Measurements from ENCODE around the gene NR2F1-AS1.

NR2F1-AS1 gene

DNA sequence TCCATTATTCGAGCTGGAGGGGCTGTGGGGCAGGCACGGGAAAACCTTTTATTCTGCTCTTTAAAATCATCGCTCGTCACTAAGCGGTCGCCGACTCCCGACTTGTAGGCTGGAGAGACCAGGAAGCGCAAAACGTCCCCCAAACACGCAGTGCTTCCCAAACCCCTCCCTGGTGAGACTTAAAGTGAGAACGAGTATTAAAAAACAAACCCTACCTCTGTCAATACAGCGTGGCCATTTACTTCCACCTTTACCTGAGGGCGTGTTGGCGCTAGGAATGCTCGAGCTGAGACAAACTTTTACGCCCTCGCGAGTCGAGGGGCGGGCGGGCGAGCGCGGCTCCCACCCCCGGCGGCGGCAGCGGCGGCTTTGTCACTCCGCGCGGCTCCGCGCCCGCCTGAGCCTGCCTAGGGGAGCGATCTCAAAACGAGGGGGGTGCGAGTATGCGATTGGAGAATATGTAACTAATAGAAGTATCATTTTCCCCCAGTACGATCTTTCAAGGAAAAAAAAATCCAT is at the start of gene NR2F1-AS1:
Gene NR2F1-AS1 (minus strand): TSS at position 293 of the 519 bp plus-strand sequence.
- no peak for DNase-seq (ENCODE audit: low read depth in 3 of 3)

- no peak for DNase-seq (ENCODE audit: low read depth in 3 of 3)
Observed at GRCh38 chr5:93626801-93627200, 45.8 kb upstream of the NR2F1-AS1 start.

DNA sequence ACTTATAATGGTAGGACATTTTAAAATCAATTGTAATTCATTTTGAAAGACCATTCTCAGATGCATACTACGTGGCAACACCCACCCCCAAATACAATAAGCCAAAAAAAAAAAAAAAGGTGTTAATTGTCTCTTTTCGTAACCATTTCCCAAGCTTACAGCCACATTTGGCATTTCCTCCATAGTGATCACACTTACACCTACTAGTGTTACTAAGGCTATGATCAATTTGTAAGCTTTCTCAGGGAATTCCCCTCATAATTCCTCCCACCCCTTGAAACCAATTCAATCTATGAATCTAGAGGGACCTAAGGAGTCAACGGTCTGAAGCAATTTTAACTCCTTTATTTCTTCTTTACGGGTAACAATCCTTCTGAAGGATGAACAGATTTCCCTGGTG is 42.1 kb upstream of the NR2F1-AS1 start:
- no peak for DNase-seq (ENCODE audit: low read depth in 3 of 3)

- DNase-seq (ENCODE audit: low read depth in 3 of 3): no peak
Observed at GRCh38 chr5:93622240-93622885, 41.3 kb upstream of the NR2F1-AS1 start.

DNA sequence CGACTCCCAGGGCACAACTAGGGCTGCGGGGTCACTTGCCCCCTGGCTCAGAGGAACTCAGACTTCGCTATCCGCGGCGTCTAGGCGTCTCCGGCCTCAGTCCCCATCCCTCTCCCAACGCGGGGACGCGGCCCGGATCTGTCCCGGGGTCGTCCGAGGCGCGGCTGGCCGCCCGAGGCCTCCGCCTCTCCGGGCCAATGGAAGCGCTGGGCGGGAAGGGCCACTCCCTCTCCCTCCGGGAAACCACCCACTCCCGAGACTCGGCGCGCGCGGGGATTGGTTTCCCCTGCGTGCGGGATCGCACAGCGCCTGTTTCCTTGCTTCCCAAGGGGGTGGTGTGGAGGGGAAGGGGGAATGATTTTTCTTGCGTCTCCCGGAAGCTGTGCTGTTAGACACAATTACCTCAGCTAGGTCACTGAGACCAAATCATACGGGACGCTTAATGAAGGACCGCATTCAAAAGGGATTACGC is 40.3 kb upstream of the NR2F1-AS1 start:
- DNase-seq (ENCODE audit: low read depth in 3 of 3): no peak

DNA sequence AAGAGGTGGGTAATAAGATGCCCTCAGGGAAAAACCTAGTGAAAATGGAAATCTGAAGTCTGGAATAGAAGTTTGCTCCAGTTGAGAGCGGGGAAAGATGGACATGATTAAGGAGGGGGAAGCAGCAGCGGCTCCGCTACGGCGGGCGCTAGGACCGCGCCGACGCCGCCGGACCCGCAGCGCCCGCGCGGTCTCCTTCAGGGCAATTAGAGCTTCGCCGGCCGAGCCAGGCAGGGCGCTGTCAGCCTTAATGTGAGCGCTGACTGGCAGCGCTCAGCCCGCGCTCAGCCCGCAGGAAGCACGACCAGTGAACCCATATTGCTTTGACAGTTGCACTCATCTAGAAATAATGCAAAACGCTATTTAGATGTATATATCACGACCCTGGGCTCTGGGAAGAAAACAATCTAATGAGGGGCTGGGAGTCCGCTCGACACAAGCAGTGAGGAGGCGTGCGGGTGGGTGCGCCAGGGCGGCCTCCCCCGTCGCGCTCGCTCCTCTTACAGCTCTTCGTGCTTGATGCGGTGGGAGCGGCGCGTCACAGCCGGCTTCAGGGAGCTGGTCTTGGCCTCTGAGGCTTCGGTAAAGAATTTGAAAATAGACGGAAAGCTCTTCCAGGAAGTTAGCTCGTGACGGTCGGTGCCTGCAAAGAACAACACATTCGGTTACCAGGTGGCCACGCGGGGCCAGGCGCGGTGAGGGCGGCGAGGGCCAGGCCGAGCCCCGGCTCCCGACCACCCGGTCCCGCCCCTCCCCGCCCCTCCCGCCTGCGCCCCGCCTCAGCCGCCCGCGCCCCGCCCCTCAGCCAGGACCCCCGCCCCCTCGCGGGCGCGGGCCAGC is 39.7 kb upstream of the NR2F1-AS1 start:
- DNase-seq (ENCODE audit: low read depth in 3 of 3): peak in 1 of 3 experiments; percentile 45

- no peak for DNase-seq (ENCODE audit: low read depth in 3 of 3)
Observed at GRCh38 chr5:93616538-93617174, 35.6 kb upstream of the NR2F1-AS1 start.

DNA sequence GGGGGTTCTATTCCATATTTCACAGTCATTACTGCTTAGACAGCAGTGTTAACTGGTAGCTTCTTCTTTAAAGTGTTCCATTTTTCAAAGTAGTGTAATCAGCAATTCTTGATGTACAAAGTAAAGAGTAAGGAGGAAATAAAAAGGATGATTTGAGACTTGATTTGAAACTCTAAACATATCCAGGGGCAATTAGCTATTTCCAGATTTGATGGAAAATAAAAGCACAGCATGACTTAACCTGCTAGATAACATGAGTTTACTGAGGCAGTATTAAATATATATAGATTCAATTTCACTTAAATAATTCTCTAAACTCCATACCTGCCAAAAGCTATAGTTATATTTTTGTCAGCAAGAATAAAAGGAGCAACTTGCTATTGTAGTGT is 31.8 kb upstream of the NR2F1-AS1 start:
- DNase-seq (ENCODE audit: low read depth in 3 of 3): no peak

DNA sequence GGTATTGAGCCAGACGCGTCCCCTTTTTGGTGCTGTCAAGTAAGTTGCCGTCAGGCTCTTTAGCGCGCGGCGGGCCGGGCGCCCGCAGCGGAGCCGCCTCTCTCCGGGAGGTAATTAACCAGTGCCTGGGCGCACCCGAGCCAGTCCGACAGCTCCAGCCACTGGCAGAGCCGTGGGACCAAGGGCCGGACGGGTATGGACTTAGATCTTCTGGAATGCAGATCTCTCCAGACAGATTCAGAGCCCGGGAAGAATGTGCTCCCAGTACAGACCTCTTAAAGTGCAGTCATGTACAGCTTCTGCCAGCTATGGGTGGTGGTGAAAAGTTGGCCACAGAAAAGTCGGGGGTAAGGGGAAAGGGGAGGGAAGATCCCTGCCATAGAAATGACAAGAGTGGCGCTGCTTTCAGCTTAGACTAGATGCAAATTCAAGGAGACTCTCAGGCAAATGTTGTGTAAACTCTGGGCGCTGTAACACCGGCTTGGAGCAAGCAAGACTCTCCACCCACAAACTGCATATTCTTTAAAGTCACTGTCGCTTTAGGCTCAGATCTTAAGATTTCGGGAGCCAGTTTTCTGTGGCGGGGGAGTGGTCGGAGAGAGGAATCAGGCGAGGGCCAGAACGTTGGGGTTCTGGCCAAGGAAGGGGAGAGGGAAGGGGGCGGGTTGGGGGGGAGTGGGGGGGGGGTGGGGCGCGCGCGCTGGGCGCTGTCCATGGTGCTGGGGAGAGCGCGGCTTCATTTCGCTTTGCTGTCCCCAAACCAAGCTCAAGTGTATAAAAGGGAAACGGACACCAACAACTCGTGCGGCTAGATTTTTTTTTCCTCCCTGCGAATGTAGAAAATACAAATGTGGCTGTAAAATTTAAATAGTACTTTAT is 31.2 kb upstream of the NR2F1-AS1 start:
- no peak for DNase-seq (ENCODE audit: low read depth in 3 of 3)

DNA sequence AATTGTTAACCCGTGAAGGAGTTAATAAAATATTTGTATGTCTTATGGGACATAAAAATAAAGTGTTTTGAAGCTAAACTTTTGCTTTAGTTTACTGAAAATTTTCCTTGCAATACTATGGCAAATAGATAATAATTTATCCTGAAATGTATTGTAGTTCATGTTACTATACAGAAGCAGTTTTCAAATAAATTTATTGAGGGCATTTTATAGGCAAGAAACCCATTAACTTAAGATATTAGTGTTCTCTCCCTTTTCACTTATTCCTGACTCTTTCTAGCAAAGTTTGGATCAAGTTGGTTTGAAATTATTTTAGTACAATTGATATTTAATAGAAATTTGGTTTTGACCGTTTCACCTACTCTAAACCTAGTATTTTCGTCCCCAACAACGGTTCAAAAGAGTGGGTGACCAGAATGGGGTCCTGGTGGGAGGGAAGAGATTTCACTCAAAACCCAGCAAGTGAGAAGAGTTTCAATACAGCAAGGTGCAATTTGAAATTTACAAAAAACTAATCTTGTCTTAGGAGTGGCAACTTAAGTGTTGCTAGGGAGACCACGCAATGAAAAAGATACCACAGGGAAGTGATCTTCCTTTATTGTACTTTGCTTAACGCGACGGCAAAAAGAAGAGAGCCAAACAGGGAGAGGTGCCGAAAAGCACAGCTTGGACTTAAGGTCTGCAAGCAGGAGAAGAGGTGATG is 30.4 kb upstream of the NR2F1-AS1 start:
- no peak for DNase-seq (ENCODE audit: low read depth in 3 of 3)

GRCh38 chr5:93610581-93611272 is 29.7 kb upstream of the NR2F1-AS1 start:
- no peak for DNase-seq (ENCODE audit: low read depth in 3 of 3)

GRCh38 chr5:93609762-93610161 is 28.7 kb upstream of the NR2F1-AS1 start:
- DNase-seq (ENCODE audit: low read depth in 3 of 3): no peak

GRCh38 chr5:93608855-93609254 is 27.8 kb upstream of the NR2F1-AS1 start:
- no peak for DNase-seq (ENCODE audit: low read depth in 3 of 3)

DNA sequence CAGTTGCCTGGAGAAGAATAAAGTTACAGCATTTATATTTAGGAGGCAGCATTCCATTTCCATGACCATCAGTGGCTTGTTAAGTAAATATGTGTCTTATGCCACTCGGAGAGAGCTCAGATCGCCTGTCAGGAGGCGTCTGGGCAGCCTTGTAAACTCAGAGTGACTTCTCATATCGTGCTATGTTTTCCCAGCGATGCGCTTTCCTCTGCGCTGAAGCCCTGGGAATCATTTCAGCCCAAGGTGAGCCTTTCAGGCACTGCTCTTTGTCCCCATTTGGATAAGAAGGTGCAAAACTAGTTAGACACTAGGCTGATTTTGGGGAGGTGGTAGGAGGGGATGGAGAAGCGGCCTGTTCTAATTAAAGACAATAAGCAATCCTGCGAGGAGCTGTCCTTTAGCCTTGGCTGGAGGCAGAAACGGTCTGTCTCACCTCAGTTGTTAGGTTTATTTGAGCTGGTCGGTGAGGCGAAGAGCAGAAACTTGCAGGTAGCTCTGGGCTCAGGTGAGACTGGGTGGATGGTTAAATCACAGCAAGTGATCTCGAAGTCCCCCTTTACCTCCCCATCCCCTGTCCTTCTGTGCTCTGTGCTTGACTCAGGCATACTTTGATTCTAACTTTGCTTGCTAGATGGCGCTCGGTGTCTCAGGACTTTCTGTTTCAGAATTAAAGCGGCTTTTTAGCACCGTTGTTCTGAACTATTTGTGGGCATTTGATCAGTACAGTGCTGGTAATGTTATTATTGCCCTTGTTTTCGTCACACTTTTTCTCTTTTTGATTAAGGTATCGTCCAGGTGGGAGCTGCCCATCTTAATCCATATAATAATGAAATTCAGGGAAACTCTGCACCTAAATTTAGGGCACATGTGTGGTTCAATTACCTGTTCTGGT is 26.6 kb upstream of the NR2F1-AS1 start:
- DNase-seq (ENCODE audit: low read depth in 3 of 3): no peak

DNA sequence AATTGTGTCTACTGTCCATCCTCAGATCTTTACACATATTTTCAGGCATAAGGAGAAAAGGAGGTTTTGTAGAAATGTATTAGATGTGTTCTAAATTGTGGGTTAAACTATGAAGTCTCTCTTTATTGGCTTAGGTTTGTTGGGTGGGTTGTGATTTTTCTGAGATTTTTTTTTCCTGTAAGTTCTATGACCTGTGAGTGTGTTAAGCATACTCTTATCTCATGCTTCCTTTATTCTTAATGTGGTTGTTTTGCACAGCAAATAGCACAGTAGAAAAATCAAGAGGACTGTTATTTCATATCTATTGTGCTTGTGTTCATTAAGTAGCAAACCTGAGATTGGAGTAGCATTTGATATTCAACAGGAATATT is 25.3 kb upstream of the NR2F1-AS1 start:
- DNase-seq (ENCODE audit: low read depth in 3 of 3): no peak

DNA sequence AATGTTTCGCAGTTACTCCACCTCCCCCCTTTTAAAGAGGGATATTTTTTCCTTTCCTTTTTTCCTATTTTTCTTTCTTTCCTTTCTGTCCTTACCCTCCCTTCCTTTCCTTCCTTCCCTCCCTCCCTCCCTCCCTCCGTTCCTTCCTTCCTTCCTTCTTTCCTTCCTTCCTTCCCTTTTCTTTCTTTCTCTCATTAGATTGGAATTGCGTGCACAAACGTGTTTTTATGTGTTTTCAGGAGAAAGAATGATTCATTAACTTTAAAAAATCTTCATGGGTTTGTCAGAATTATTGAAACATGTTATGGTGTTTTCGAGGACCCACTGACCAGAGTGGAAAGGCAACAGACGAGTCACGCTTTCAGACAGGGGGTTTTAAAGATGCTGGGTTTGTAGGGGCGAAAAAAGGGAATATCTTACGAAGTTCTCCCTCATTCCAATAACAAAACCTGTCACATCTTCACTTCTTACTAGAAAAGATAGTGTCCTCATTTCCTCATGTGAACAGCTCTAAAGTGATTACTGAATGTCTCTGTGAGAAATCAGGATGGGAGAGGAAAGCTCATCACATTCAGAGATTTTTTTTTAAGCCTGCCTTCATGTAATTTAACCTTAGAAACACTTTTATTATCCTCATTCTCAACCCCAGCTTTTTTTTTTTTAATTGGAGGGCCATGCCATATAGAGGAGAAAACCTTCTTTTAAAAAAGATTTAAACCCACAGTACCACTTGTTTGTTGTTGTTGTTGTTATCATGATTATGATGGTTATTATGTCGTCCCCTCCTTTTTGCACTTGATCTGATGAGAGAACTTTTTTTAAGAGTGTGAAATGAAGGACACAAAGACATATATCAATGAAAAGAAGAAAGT is 23.9 kb upstream of the NR2F1-AS1 start:
- DNase-seq (ENCODE audit: low read depth in 3 of 3): no peak

DNA sequence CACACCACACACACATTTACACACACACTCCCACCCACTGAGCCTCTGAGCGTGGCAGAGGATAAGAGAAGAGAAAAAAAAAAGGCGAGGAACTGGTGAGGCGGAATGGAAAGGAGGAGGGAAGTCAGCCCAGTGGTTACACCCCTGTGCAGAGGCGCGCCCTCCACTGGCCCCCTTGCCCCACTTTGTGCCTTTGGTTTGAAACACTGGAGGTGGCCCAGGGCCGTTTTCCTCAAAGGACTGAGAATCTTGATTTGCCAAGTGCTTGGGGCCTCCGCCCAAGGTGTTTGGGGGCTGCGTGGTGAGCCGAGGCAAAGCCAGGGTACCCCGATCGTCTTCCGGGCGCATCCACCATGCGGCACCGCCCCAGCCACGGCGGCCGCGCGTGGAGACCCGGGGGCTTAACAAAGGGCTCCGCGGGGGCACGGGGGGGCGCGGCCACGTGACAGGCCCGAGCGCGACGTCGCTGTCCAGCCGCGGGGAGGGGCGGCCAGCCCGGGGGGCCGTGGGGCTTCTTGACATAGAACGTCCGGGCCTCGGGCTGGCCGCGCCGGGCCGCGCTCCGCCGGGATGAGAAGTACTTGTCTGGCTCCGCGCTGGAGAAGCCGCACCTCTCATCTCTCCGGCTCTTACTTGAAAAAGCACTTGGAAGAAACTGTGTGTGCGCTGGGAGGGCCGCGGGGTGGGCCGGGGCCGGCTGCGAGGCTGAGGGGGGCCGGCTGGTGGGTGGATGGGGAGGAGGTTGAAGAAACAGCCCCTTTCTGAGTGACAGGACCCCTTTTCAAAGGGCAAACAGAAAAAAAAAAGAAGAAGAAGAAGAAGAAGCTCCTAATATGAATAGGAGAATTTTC is 23.0 kb upstream of the NR2F1-AS1 start:
- no peak for DNase-seq (ENCODE audit: low read depth in 3 of 3)

Data from stimulated activated CD4-positive, alpha-beta T cell treated with anti-CD3 and anti-CD28 coated beads, TNF-alpha, amount 100 ng/mL, for 24 hours (primary cell).